SH-SY5Y (cell line): Measurements from ENCODE around the gene LRRC14B.

ENCODE experiments used
- GATA2 ChIP-seq: IDR thresholded peaks from 2 replicates; pipeline ENCODE4 v1.6.1; 2011; ENCODE audit warnings: mild to moderate bottlenecking, low read depth, low read length
- GATA3 ChIP-seq: IDR thresholded peaks from 2 replicates; pipeline ENCODE4 v1.6.1; 2011; ENCODE audit warnings: low read depth, mild to moderate bottlenecking, low read length, moderate library complexity

DNA sequence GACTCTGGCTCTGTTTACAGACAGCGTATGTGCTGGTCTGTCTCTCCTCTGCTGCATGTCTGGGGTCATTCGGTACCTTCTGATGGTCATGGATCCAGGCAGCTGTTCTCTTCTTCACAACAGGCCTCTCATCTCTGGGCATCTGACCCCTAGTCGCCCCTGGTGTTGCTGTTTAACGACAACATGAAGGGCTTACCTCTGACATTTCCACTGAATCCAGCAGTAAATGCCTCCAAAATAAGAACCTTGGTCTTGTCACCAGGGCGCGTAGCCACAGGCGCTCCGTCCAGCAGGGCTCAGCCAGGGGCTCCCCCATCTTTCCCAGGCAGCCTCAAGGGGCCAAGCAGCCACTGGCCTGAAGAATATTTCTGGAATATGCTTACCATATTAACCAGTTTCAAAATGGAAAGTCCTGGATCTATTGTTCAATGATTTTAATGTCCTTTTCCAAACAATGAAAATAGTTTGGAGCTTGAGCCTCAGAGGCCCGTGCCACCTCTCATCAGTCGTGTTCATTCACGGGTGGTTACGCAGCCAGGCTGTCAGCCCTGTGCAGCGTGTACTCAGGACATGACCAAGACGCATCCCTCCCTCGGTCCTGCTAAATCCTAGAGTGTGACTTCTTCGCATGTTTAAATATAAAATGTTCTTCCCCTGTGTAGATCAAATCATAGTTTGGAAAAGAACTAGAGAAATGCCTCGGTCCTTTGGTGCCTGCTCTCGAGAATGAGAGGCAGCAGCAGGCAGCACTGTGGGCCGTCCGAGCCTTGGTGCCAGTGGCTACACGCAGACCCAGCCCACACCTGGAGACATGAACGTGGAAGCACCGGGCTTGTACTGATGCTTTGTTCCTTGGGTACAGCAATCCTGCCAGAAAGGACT lies 30.1 kb upstream of the LRRC14B start:
- TF ChIP-seq GATA2: no peak
- no peak for TF ChIP-seq GATA3
